Fibroblast of lung (primary cell): ENCODE measurements around the gene MCCD1. TPM values are rescaled to one million over a fixed set of nuclear protein-coding genes. Genes with fewer than 3 reads are reported as not detected.
"Not testable (repeated sequence)": the region's sequence is repeated elsewhere in the genome, so short reads cannot be mapped to it uniquely, and the experiment has no call there.

Source experiments
- DNase-seq, 2 donors: peaks; one replicate each; pipeline versions ENCODE4 v3.0.0 to v3.0.0-alpha.2; 2010; ENCODE audit warnings: low read depth in 2 of 2
- H2AFZ ChIP-seq: 2 replicates; pipeline ENCODE4 v1.5.1; 2012; ENCODE audit warnings: low read length, control low read depth, inconsistent platforms
- H3K27ac ChIP-seq: 2 replicates; pipeline ENCODE4 v1.5.1; 2011; ENCODE audit warnings: low read length, control low read depth; ENCODE audit not compliant: insufficient read depth
- H3K27me3 ChIP-seq: 2 replicates; pipeline ENCODE4 v1.5.1; 2011; ENCODE audit warnings: mild to moderate bottlenecking, low read length; ENCODE audit not compliant: control insufficient read depth, insufficient read depth
- H3K36me3 ChIP-seq: 2 replicates; pipeline ENCODE4 v1.5.1; 2011; ENCODE audit warnings: low read length; ENCODE audit not compliant: control insufficient read depth, insufficient read depth
- H3K4me1 ChIP-seq: 2 replicates; pipeline ENCODE4 v1.5.1; 2011; ENCODE audit warnings: low read length; ENCODE audit not compliant: control insufficient read depth, insufficient read depth; ENCODE audit errors: extremely low read depth
- H3K4me2 ChIP-seq: 2 replicates; pipeline ENCODE4 v1.5.1; 2011; ENCODE audit warnings: low read length, control low read depth; ENCODE audit not compliant: insufficient read depth; ENCODE audit errors: extremely low read depth
- H3K4me3 ChIP-seq, 4 experiments: fragments of 200-600 bp in 1 of 4; sonication (generic) in 1 of 4; replicated peaks in 1 of 4; 2 replicates each; pipeline ENCODE4 v1.5.1; 2011 to 2016; ENCODE audit warnings: low read length in 4 of 4, low read depth in 3 of 4, mild to moderate bottlenecking in 3 of 4, control low read depth in 2 of 4, inconsistent platforms in 1 of 4, mixed read lengths in 1 of 4; ENCODE audit not compliant: insufficient read depth in 1 of 4; ENCODE audit errors: control extremely low read depth in 1 of 4
- H3K79me2 ChIP-seq: 2 replicates; pipeline ENCODE4 v1.5.1; 2012; ENCODE audit warnings: mild to moderate bottlenecking, low read length, inconsistent platforms; ENCODE audit not compliant: control insufficient read depth, insufficient read depth
- H3K9ac ChIP-seq: 2 replicates; pipeline ENCODE4 v1.5.1; 2011; ENCODE audit warnings: mild to moderate bottlenecking, low read length, control low read depth; ENCODE audit not compliant: insufficient read depth
- H3K9me3 ChIP-seq: 2 replicates; pipeline ENCODE4 v1.5.1; 2012; ENCODE audit warnings: low read depth, low read length; ENCODE audit not compliant: control insufficient read depth, insufficient read depth
- H4K20me1 ChIP-seq: 2 replicates; pipeline ENCODE4 v1.5.1; 2011; ENCODE audit warnings: low read length; ENCODE audit not compliant: control insufficient read depth, insufficient read depth; ENCODE audit errors: extremely low read depth
- CTCF ChIP-seq, 2 donors: IDR thresholded peaks in 1 of 2; conservative IDR thresholded peaks in 1 of 2; 1 replicate in 1 of 2; 2 replicates in 1 of 2; pipeline ENCODE4 v1.5.1; 2011 to 2012; ENCODE audit warnings: low read length in 2 of 2, control low read depth in 1 of 2, inconsistent platforms in 1 of 2, low read depth in 1 of 2, mild to moderate bottlenecking in 1 of 2
- EZH2 ChIP-seq: IDR thresholded peaks from 2 replicates; pipeline ENCODE4 v1.5.1; 2012; ENCODE audit warnings: low read length, control low read depth, mild to moderate bottlenecking; ENCODE audit errors: missing control alignments
- polyA plus RNA-seq, 2 donors: library from polyadenylated mRNA; depleted of rRNA in 1 of 2; stranded (reverse) in 1 of 2; unstranded in 1 of 2; fragments of >200 nt; gene quantifications; 2 replicates each; pipeline ENCODE4 v1.2.1, GENCODE V29; 2011 to 2012; ENCODE audit warnings: missing spikeins in 1 of 2
- total RNA-seq: library from RNA; depleted of rRNA; stranded (reverse); fragments of >200 nt; gene quantifications from 2 replicates; pipeline ENCODE4 v1.2.1, GENCODE V29; 2014

The MCCD1 gene
- total and polyA plus RNA-seq, 2 donors (not counting 1 experiment from before 2014, with no cell fraction given) = not detected

GRCh38 chr6:31502586-31502985, 26.2 kb upstream of the MCCD1 start:
- H3K4me2 ChIP-seq = no peak overlapping the region
- H2AFZ ChIP-seq = no peak overlapping the region
- no peak for DNase-seq
- TF ChIP-seq EZH2 (no peak), CTCF (conservative IDR thresholded peaks at IDR 0.05 in 1 of 2, IDR thresholded peaks at IDR 0.05 in 1 of 2; ENCODE audit: low read depth in 1 of 2, low read length in 2 of 2) (no peak)
- H4K20me1 ChIP-seq = no peaks in the 10 kb centered on the region
- H3K27ac ChIP-seq = no peak overlapping the region
- H3K4me1 ChIP-seq = no peaks in the 10 kb centered on the region
- H3K4me3 ChIP-seq = no peak overlapping the region
- H3K9me3 ChIP-seq = no peaks in the 10 kb centered on the region
- H3K36me3 ChIP-seq = peaks cover 12% of the 10 kb centered on the region
- H3K27me3 ChIP-seq = no peaks in the 10 kb centered on the region
- no peak overlapping the region for H3K9ac ChIP-seq
- H3K79me2 ChIP-seq = peaks cover 41% of the 10 kb centered on the region

- H3K27me3 ChIP-seq, DNase-seq, H2AFZ ChIP-seq, H3K79me2 ChIP-seq, H3K4me2 ChIP-seq, H3K9ac ChIP-seq, H3K4me1 ChIP-seq, H4K20me1 ChIP-seq, H3K9me3 ChIP-seq, H3K27ac ChIP-seq, H3K4me3 ChIP-seq: not testable (repeated sequence)
- H3K36me3 ChIP-seq = peaks cover 24% of the 10 kb centered on the region
These were observed 19.7 kb upstream of the MCCD1 start for GRCh38 chr6:31509036-31509435.

GRCh38 chr6:31510007-31510406, 18.8 kb upstream of the MCCD1 start:
- Histone ChIP-seq H3K4me3 (no peak overlapping the region), H3K79me2 (peaks cover 2% of the 10 kb centered on the region), H3K9me3 (no peaks in the 10 kb centered on the region), H3K27me3 (no peaks in the 10 kb centered on the region), H3K9ac (no peak overlapping the region), H3K4me2 (no peak overlapping the region), H4K20me1 (no peaks in the 10 kb centered on the region), H3K36me3 (peaks cover 24% of the 10 kb centered on the region), H3K4me1 (peaks cover 5% of the 10 kb centered on the region), H2AFZ (no peak overlapping the region), H3K27ac (no peak overlapping the region)
- no peak for DNase-seq
- TF ChIP-seq CTCF (conservative IDR thresholded peaks at IDR 0.05 in 1 of 2, IDR thresholded peaks at IDR 0.05 in 1 of 2; ENCODE audit: low read depth in 1 of 2, low read length in 2 of 2) = no peak
